GF-D8 (cell line): ENCODE measurements around the gene SPPL2C.

Experiments used
- DNase-seq: peaks from one replicate; lab custom pipeline; 2025; lab: John Stamatoyannopoulos, UW

Gene SPPL2C

GRCh38 chr17:45886852-45887251, 42.2 kb downstream of the SPPL2C start:
- no peak for DNase-seq

GRCh38 chr17:45888392-45888791, 43.7 kb downstream of the SPPL2C start:
- DNase-seq: no peak

- no peak for DNase-seq
Measured at GRCh38 chr17:45889579-45889978, 44.9 kb downstream of the SPPL2C start.

- no peak for DNase-seq
Measured at GRCh38 chr17:45893725-45894021, 49.0 kb downstream of the SPPL2C start.

GRCh38 chr17:45894022-45894784, 49.5 kb downstream of the SPPL2C start, which contains the start of gene MAPT:
Gene MAPT (plus strand): TSS chr17:45894554. CDS start chr17:45962338, 67,784 bp downstream.
- no peak for DNase-seq

- DNase-seq: no peak
Measured at GRCh38 chr17:45895304-45895968, 50.8 kb downstream of the SPPL2C start.

- DNase-seq: no peak
Measured at GRCh38 chr17:45895969-45896785, 51.5 kb downstream of the SPPL2C start.
